ENCODE results near the gene TNNT2.

DNA sequence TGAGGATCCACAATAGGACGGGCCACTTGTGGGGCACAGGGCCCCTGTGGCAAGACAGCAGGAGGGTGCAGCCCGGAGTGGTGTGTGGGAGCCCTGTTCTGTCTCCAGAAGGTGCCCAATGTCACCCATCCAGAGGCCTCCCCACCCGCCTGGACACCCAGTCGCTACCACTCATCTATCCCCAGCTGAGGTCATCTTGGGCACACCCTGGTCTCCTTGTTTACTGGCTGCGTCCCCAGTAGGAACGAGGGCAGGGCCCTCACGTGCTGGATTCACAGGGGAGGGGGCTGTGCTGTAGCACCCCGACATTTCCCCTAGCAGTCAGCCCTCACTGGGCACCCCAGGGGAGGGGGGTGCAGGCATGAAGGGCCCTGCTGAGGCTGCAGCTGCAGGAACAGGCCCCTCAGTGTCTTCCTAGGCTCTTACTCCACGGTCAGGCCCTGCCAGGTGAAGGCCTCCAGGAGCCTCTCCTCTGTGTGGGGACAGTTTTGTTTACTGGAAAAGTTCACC lies 2.3 kb upstream of the TNNT2 start:
- TF ChIP-seq, protein P1, sequence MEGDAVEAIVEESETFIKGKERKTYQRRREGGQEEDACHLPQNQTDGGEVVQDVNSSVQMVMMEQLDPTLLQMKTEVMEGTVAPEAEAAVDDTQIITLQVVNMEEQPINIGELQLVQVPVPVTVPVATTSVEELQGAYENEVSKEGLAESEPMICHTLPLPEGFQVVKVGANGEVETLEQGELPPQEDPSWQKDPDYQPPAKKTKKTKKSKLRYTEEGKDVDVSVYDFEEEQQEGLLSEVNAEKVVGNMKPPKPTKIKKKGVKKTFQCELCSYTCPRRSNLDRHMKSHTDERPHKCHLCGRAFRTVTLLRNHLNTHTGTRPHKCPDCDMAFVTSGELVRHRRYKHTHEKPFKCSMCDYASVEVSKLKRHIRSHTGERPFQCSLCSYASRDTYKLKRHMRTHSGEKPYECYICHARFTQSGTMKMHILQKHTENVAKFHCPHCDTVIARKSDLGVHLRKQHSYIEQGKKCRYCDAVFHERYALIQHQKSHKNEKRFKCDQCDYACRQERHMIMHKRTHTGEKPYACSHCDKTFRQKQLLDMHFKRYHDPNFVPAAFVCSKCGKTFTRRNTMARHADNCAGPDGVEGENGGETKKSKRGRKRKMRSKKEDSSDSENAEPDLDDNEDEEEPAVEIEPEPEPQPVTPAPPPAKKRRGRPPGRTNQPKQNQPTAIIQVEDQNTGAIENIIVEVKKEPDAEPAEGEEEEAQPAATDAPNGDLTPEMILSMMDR (conservative IDR thresholded peaks at IDR 0.05; ENCODE audit: low read length) = no peak
- TF ChIP-seq EZH2phosphoT487 (IDR thresholded peaks at IDR 0.05; ENCODE audit: borderline replicate concordance, low read depth, low read length) = no peak
